DMS79 treated with DMSO at 0.1 percent for 48 hours (cell line): ENCODE results near the gene TMEM223.
"Not testable (repeated sequence)": the region's sequence is repeated elsewhere in the genome, so short reads cannot be mapped to it uniquely, and the experiment has no call there.

Source experiments
- DNase-seq: peaks from one replicate; lab custom pipeline; 2025; lab: John Stamatoyannopoulos, UW

Gene TMEM223

GRCh38 chr11:62799486-62799885 lies 7.7 kb upstream of the TMEM223 start:
- DNase-seq, result no peak

GRCh38 chr11:62796281-62796680 lies 4.5 kb upstream of the TMEM223 start:
- no peak for DNase-seq

- no peak for DNase-seq
These were observed 2.5 kb upstream of the TMEM223 start for GRCh38 chr11:62794201-62794775.

- DNase-seq, result no peak
These were observed 383 bp upstream of the TMEM223 start for GRCh38 chr11:62792202-62792575.

- no peak for DNase-seq
These were observed 2.2 kb downstream of the TMEM223 start for GRCh38 chr11:62789576-62789975.

- DNase-seq, result no peak
These were observed 2.8 kb downstream of the TMEM223 start for GRCh38 chr11:62788991-62789390.

GRCh38 chr11:62787005-62787759 lies 4.6 kb downstream of the TMEM223 start, which contains the start of gene TMEM179B:
TMEM179B (plus strand) TSS chr11:62787402; CDS start chr11:62787432, 30 bp downstream.
- DNase-seq, result peak; percentile 93

- peak; percentile 61 for DNase-seq
These were observed 5.3 kb downstream of the TMEM223 start for GRCh38 chr11:62786318-62787004.

GRCh38 chr11:62782753-62783152 lies 9.1 kb downstream of the TMEM223 start:
- DNase-seq, result no peak

- DNase-seq, result no peak
These were observed 13.4 kb downstream of the TMEM223 start for GRCh38 chr11:62778441-62778840.

GRCh38 chr11:62777389-62777788 lies 14.4 kb downstream of the TMEM223 start:
- no peak for DNase-seq

GRCh38 chr11:62775646-62776045 lies 16.2 kb downstream of the TMEM223 start:
- DNase-seq, result no peak

GRCh38 chr11:62774407-62774806 lies 17.4 kb downstream of the TMEM223 start:
- no peak for DNase-seq

GRCh38 chr11:62771144-62772021 lies 20.4 kb downstream of the TMEM223 start, which contains the start of gene TAF6L:
TAF6L (plus strand) TSS chr11:62771396; CDS start chr11:62775784, 4,388 bp downstream.
- DNase-seq, result peak; percentile 98

GRCh38 chr11:62770778-62771143 lies 21.0 kb downstream of the TMEM223 start:
- DNase-seq, result no peak

- DNase-seq, result not testable (repeated sequence)
These were observed 31.0 kb downstream of the TMEM223 start for GRCh38 chr11:62760867-62761227.

- DNase-seq, result no peak
These were observed 33.7 kb downstream of the TMEM223 start for GRCh38 chr11:62757846-62758788.

- no peak for DNase-seq
These were observed 36.7 kb downstream of the TMEM223 start for GRCh38 chr11:62755086-62755615.

GRCh38 chr11:62753736-62754603 lies 37.8 kb downstream of the TMEM223 start, which contains the start of gene ZBTB3:
ZBTB3 (minus strand) TSS chr11:62754160; CDS start chr11:62753664, 496 bp downstream.
- DNase-seq, result peak; percentile 99
